SHP77 treated with DMSO at 0.1 percent for 48 hours (cell line): ENCODE measurements around the gene RIBC2.
A peak's percentile ranks its signal among the peaks of the same experiment; 100 is the strongest.
"Not testable (repeated sequence)": the region's sequence is repeated elsewhere in the genome, so short reads cannot be mapped to it uniquely, and the experiment has no call there.

Source experiments
- DNase-seq: peaks from one replicate; lab custom pipeline; 2025; lab: John Stamatoyannopoulos, UW

Gene RIBC2, protein sequence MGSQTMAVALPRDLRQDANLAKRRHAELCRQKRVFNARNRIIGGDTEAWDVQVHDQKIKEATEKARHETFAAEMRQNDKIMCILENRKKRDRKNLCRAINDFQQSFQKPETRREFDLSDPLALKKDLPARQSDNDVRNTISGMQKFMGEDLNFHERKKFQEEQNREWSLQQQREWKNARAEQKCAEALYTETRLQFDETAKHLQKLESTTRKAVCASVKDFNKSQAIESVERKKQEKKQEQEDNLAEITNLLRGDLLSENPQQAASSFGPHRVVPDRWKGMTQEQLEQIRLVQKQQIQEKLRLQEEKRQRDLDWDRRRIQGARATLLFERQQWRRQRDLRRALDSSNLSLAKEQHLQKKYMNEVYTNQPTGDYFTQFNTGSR

DNA sequence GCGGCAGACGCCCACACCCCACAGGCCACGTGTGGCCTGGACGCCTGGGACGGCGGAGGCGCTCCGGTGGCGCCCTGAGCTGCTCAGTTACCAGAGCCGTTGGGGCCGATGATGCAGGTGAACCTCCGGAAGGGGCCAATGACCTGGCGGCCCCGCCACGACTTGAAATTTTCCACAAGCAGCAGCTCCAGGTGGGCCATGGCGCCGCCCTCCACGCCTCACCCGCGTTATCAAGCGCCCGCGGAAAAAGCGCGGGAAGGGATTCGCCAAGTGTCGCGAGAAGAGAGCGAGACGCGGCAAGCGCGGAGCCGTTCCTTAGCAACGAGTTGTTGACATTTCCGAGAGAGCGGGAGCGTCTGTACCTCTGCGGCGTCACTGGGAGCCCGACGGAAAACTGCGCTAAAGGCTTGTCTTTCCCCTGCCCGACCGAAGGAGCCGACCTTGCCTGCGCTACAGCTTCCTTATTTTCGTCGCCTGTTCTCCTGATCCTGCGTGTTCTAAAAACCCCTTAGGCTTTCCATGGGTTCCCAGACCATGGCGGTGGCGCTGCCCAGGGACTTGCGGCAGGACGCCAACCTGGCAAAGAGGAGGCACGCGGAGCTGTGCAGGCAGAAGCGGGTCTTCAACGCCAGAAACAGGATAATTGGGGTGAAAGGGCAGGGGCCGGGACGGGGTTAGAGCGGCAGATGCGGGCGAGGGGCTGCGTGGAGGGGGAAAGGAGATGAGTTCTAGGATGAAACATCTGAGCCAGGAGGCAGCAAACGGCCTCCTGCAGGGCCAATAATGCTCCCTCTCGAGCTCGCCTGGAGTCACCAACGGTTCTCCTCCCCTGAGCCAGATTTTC is at the start of gene RIBC2, which contains the start of gene SMC1B:
Gene RIBC2, plus strand, starts transcription at position 326 of the 844 bp plus-strand sequence. Its CDS starts 194 bp downstream, at position 520.
Gene SMC1B, minus strand, starts transcription at position 232 of the 844 bp plus-strand sequence. Its CDS starts 32 bp downstream, at position 200.
- DNase-seq: peak; percentile 66

DNA sequence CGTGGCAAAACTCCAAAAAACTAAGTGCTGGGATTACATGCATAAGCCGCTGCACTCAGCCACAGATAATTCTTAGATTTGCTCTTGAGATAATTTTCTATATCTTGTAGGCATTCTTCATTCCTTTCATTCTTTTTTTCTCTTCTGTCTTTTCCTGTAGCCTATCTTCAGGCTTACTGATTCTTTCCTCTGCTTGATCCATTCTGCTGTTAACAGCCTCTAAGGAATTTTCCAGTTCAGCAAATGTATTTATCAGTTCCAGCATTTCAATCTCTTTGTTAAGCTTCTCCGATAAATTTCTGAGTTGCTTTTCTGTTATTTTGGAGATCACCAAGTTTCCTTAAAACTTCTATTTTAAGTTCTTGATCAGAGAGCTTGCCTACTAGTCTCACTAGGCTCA is 46.8 kb upstream of the RIBC2 start:
- DNase-seq: no peak

DNA sequence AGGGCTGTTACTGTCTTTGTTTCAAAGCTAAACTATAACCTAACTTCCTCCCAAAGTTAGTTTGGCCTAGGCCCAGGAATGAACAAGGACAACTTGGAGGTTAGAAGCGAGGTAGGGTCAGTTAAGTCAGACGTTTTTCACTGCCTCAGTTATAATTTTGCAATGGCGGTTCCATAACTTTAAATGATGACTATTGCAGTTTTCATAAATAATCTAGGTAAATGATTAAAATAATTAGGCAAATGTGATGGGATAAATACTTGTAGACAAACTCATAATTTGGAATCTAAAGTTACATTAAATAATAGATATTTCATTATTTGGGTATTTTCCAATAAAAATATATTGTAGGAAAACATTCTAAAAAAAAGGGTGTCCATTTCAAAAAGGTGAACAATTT is 39.9 kb upstream of the RIBC2 start:
- DNase-seq: not testable (repeated sequence)

DNA sequence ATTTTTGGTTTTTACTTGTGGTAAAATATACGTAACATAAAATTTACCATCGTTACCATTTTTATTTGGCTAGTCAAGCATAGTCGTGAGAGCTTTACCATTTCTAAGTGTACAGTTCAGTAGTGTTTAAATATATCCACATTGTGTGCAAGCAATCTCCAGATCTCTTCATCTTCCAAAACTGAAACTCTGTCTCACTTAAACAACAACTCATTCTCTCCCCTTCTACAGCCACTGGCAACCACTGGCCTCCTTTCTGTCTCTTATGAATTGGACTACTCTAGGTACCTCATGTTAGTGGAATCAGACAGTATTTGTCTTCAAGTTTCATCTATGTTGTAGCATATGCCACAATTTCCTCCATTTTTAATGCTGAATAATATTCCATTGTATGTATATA is 37.5 kb upstream of the RIBC2 start:
- no peak for DNase-seq

DNA sequence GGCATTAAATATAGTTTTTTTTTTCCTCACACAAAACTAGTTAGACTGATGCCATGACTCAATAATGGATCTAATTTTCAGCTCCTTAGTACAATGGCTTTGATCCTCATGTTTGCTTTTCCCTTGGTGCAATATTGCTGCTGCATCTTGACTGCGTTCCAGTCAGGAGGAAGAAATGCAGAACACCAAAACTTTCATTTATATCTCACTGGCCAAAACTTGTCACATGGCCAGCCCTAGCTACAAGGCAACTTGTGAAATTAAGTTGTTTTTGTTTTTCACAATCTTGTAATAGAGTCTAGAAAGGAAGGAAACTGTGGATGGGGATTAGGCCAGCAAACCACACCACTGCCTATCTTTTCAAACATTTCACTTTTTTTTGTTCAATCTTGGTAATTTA is 36.8 kb upstream of the RIBC2 start:
- no peak for DNase-seq

DNA sequence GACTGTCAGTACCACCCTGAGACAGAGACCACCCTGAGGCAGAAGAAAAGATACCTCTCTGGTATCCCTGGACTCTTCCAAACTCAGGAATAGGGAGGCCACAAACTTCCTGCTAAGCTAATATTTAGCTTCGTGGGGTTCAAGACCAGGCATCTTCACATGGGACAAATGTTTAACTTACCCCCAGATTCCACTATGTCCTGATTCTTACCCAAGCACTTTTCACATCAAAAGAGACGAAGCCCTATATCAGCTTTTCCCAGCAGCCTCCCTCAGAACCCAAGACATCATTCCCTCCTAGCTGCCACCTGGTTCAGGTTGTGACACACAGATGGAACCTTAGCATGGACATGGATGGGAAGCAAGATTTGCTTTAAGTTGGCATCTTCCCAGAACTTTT is 32.1 kb upstream of the RIBC2 start:
- no peak for DNase-seq

DNA sequence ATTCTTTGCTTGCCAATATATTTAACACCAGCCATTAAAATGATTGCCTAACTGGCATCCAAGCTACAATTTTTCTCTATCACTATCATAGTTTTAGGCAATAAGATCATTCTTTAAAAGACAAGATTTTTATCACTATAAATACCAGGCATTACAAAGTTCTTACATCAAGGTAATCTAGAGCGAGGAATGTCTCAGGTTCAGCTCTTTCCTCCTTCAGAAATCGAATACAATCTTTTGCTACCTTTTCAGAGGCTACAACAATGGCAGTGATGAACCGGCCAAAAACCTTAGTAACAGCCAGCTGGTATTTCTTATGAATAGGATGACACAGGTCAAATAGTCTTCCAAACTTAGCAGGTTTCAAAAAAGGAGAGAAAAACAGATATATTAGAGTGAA is 23.9 kb upstream of the RIBC2 start:
- no peak for DNase-seq

DNA sequence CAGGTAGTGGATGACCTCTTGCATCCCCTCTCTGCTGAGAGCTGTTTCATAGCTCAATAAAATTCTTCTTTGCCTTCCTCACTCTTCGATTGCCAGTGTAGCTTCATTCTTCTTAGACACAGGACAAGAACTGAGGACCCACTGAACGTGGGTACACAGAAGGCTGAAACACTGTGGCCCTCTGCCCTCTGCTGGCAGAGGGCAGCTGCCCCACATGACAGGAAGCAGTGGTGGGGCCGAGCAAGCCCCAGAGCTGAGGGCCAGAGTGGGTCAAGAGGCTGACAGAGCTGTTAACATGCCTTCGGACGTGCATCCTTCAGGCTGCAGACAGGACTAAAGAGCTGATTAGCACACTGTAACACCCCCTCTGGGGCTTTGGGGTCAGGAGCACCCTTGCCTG is 15.7 kb upstream of the RIBC2 start:
- DNase-seq: no peak

DNA sequence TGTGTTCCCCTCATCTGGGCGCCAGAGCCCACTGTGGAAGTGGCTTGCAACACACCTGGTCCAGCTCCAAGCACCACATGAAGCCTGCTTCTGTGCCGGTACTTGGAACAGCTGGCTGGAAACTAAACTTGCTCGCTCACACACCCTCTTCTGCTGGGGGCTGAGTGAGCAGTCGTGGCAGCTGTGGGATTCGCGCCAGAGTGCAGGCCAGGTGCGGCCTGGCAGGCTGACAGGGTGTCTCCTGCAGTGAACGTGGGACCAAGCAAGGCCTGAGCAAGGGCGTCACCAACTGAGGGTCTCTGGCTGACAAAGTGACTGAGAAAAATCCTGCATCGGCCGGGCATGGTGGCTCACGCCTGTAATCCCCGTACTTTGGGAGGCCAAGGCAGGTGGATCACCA is 15.3 kb upstream of the RIBC2 start:
- no peak for DNase-seq

DNA sequence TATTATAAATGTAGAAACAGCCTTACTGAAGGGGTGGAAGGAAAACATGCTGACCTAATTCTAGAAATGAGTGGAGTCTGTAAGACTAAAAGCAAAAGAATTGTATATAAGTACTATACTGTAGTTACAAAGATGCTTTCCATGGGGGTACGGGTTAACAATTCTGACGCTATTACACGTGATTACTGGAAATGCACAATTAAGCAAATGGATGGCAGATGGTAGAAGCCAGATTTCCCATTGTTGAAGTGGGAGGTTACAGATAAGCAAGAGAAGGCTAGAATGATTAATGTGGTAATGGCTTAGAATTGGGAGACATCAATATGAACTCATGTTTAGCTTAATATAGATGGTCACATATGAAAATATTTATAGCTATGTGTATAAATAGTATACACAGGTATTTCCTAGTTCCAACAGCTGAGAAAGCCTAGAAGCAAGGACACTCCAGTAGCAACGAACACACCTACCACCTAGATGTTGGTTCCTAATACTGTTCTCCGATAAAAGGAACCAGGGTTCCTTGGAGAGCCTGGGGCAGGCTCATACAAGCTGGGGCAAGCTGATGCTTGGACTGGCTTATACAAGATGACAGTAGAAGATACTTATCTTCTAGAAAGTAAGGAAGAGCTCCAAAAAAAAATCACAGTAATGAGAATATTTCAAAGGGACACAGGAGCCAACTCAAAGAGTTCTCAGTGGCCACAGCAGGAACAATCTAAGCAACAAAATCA is 13.6 kb upstream of the RIBC2 start:
- DNase-seq: no peak

DNA sequence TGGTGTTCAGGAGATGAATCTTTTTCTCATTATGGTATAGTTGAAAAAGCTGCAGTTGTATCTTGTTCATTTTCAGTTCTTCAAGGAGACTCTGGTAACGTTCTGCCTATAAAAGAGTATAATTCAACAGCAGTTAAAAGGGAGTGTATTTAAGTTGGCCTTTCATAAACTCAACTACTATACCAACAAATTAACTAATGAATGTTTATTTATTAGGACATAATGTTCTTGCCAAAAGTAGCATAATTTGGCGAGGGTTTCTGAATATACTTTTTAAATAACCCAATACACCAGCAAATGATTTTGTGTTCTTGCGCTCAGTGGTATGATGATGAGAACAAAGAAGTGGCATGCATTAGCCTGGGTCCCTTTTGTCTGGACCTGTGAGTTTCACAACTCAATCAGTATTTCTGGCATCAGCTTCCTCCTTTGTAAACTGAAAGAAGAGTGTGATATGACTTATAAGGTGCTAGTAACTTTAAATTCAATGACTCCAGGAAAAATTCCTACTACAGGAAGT is 11.0 kb upstream of the RIBC2 start:
- no peak for DNase-seq

DNA sequence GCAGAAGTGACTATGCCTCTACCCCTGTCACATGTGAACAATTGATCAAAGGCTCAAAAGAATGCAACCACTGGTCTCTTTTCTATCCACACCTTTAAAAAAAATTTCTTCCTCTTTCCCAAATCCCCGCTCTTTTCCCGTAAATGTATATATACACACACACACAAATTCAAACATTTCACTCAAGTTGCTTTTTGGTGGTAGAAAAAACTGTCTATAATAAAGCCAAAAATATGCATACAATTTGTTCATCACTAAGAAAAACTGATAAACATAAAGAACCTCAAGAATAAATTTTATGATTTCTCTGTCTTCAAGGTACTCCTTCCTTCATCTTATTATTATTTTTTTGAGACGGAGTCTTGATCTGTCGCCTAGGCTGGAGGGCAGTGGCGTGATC is 5.7 kb upstream of the RIBC2 start:
- no peak for DNase-seq

DNA sequence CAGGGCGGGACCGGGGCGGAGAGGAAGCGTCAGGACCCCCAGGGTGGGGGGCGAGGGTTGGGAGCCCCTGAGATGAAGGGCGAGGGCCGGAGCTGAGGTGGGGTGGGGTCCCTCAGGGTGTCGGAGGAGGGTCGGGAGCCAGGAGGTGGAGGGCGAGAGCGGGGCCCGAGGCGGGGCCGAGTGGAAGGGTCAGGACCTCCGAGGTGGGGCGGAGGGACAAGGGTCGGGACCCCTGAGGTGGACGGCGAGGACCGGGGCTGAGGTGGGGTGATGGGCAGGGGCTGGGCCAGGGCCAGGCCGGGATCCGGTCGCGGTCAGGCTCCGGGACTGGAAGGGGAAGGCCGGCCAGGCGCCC is 503 bp upstream of the RIBC2 start:
- DNase-seq: no peak

DNA sequence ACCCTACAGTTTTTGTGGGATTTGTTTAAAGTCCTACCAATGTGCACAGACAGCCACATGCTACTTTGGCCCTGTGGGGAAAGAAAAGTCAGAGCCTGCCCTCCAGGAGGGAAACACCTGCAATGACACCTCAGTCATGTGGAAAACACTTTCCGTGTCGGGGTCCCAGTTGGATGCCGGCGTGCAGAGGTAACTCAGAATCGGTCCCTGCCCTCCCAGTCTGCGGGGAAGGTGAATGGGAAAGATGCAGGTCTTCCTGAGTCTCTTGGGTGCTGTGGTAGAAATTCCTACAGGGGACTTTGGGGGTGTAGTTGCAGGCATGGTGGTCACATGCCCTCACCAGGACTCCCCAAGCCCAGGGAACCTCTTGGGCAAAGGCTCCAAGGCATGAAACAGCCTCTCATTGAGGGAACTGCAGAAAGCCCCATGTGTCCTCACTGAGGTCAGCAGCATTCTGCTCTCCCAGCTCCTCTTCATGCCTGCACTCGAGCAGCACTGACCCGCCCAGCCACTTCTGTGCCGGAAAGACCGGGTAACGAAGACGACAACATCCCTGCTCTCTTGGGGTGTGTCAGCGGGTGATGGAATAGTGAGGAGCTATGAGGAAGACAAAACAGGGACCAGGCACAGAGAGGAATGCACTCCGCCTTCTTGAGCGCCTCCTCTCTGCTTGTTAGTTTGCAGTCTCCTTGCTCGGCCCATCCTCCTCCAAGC is 4.7 kb downstream of the RIBC2 start:
- DNase-seq: no peak

DNA sequence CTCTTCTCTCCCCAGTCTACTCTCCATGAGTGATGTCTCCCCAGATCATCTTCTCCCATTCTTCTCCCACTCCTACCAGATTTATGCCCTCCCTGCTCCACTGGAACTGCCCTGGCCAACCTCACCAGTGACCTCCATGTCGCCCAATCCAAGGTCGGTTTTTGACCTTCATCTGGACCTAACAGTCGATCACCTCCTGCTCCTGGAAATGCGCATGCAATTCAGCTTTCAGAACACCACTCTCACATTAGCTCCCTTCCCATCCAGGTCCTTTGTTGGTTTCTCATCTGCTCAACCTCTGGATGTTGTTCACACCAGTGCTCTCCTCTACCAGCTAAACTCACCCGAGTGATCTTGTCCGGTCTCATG is 5.3 kb downstream of the RIBC2 start:
- DNase-seq: no peak

DNA sequence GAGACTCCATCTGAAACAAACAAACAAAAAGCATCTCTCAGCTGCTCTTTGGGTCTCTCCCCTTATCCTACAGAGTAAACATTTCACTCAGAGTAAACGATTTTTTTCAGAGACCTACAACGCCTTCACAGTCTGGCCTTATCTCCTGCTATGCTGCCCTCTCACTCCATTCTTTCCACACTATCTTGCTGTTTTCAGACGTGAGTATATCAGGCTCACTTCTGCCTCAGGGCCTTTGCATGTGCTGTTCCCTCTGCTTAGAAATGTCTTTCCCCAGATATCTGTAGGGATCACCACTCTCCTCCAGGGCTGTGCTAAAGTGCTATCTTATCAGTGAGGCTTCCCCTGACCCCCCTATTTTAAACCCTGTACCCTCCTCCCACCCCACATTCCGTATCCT is 6.5 kb downstream of the RIBC2 start:
- DNase-seq: no peak

DNA sequence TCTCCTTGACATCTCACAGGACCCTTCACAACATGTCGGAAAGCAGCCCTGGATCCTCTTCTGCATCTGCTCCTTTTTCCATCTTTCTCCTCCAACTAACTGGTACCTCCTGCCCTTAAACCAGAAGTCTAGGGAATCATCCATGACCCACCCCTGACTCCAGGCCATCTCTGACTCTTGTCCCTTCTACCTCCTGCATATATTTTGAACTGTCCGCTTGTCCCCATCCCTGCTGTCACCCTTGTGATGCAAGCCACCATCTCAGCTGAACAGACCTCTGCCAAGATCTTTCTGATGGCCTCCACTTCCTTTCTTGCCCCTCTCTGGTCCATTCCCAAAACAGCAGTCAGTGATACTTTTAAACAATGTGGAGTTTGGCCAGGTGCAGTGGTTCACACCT is 7.0 kb downstream of the RIBC2 start:
- no peak for DNase-seq

DNA sequence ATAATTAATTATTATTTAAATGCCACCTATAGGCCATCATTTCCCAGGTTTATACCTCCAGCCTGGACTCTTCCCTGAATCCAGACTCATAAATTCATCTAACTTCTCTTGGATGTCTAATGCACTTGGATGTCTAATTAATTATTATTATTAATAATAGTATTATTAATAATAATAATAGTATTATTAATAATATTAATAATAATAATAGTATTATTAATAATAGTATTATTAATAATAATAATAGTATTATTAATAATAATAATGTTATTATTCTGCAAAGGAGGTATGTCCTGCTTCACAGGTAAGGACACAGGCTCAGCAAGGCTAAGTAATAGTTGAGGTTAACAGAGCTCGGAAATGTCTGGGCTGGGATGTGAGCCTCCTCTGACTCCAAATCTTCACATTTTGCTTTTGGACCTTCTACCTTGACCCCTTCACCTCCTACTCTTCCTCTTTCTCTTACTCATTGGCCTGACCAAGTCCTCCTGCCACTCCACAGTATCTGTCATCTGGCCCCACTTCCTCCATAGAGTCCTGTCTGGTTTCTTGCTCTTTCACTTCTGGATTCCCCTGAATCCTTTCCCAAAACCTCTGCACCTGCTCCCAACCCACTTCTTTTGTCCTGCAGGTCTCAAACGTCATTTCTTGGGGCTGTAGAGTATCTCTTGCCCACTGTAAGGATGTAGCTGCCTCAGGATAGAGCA is 8.0 kb downstream of the RIBC2 start:
- DNase-seq: no peak

DNA sequence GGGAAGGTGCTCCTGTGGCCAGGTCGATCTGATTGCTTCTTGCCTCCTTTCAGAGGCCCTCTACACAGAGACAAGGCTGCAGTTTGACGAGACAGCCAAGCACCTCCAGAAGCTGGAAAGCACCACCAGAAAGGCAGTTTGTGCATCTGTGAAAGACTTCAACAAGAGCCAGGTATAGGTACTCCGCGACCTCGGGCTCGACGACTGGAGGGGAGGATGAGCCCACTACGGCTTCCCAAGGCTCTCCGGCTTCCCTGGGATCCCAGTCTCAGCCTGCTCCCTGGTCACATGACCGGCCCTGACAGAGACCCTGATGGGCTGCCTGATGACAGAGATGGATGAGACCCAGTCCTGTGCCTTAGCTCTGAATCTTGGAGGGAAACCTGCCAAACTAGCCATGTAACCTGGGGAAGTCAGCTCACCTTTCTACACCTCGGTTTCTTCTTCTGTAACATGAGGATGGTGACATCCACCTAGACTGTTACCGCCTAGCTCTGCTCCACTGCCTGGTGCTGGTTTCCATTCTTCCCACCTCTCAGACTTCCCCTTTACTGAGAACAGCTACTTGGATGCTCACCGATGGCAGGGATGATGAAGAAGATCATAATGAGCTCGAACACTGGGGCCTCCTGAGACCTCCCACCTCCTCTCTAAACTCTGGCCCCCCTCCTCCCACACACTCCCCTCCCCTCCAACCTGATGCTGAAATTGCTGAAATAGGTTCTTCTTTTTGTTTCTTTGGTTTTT is 8.9 kb downstream of the RIBC2 start:
- DNase-seq: no peak

DNA sequence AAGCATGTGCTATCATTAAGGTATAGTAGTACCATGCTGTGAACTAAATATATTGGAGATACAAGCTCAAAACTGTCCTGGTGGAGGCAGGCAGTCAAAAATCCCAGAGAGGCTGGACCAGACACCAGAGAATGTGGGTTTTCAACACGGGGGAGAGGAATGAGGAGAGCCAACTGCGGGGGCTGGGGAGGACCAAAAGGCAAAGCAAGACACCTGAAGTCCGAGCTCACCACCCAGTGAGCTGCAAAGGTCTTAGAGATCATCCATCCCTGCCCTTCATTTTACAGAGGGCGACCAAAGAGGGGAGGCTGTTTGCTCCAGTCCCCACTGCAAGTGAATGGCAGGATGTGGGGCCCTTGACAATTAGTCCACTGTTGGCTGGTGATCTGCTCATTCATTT is 10.0 kb downstream of the RIBC2 start:
- no peak for DNase-seq
